Upper lobe of left lung (tissue), 6 donors: ENCODE results near the gene CCDC40. TPM values are rescaled to one million over a fixed set of nuclear protein-coding genes. Genes with fewer than 3 reads are reported as not detected.

ENCODE experiments used
- ATAC-seq, 2 donors: fragments of 200-7000 bp; cut with Tn5 transposase; one replicate each; pipeline ENCODE4 v1.9.1; 2022; ENCODE audit warnings: mild to moderate bottlenecking in 2 of 2, moderate library complexity in 2 of 2; ENCODE audit not compliant: low FRiP score in 2 of 2
- DNase-seq, 2 donors: peaks; one replicate each; pipeline ENCODE4 v3.0.0-alpha.2; 2019 to 2020
- H3K27ac ChIP-seq, 4 donors: fragments of 200-600 bp; sonication (generic); one replicate each; pipeline ENCODE4 v1.5.1; 2016 to 2019
- H3K27me3 ChIP-seq, 4 donors: fragments of 200-600 bp; sonication (generic); one replicate each; pipeline ENCODE4 v1.5.1; 2017 to 2019
- H3K36me3 ChIP-seq, 4 donors: fragments of 200-600 bp; sonication (generic); one replicate each; pipeline ENCODE4 v1.5.1; 2016 to 2019
- H3K4me1 ChIP-seq, 4 donors: fragments of 200-600 bp; sonication (generic); one replicate each; pipeline ENCODE4 v1.5.1; 2018 to 2019
- H3K4me3 ChIP-seq, 4 donors: fragments of 200-600 bp; sonication (generic); one replicate each; pipeline ENCODE4 v1.5.1; 2017 to 2019; ENCODE audit warnings: mild to moderate bottlenecking in 2 of 4, moderate library complexity in 1 of 4
- H3K9me3 ChIP-seq, 4 donors: fragments of 200-600 bp; sonication (generic); one replicate each; pipeline ENCODE4 v1.5.1; 2018 to 2019
- CTCF ChIP-seq, 6 experiments: fragments of 450-650 bp in 4 of 6; fragments of 200-600 bp in 2 of 6; sonication (generic) in 2 of 6; IDR thresholded peaks; one replicate each; pipeline ENCODE4 v1.5.1; 2016 to 2019; ENCODE audit warnings: antibody characterized with exemption in 6 of 6
- EP300 ChIP-seq, 4 donors: sonication (generic); formaldehyde crosslinking; IDR thresholded peaks; one replicate each; pipeline ENCODE4 v1.5.1; 2017; ENCODE audit warnings: antibody characterized with exemption in 4 of 4, control low read depth in 2 of 4
- POLR2A ChIP-seq, 4 donors: fragments of 450-650 bp; IDR thresholded peaks; one replicate each; pipeline ENCODE4 v1.5.1; 2016 to 2017; ENCODE audit warnings: antibody characterized with exemption in 4 of 4, mild to moderate bottlenecking in 2 of 4
- POLR2AphosphoS5 ChIP-seq, 2 donors: sonication (generic); formaldehyde crosslinking; IDR thresholded peaks; one replicate each; pipeline ENCODE4 v1.5.1; 2017; ENCODE audit warnings: antibody characterized with exemption in 2 of 2
- WGBS, 2 donors: methylation state at CpG; one replicate each; pipeline ENCODE4 v1.1.5; 2017 to 2018; 5-methylcytosine and 5-hydroxymethylcytosine counted together
- total RNA-seq, 6 donors: library from RNA; depleted of rRNA in 4 of 6; stranded (reverse); fragments of >200 nt in 4 of 6; gene quantifications; one replicate each; pipeline versions ENCODE4 v1.1.0 to v1.2.1, GENCODE V29; 2016 to 2021
- donor health status: DM: no; HTN: no; CAD: no; lungs with moderate emphysema.
- donor health status: DM: no; HTN: yes; CAD: no; lungs with severe emphysema.

CCDC40 gene
- total RNA-seq, 6 donors from 2014 or later = 4.1 to 96.4 (median 24.2) TPM

GRCh38 chr17:80000981-80001775, 35.3 kb upstream of the CCDC40 start:
- peaks cover 0 to 10% (median 2%) of the 10 kb centered on the region in 4 donors for H3K36me3 ChIP-seq
- peak in 1 of 2 donors; percentile 75 for DNase-seq
- H3K4me1 ChIP-seq = peaks cover 6 to 21% (median 11%) of the 10 kb centered on the region in 4 donors
- H3K9me3 ChIP-seq = no peaks in the 10 kb centered on the region
- H3K4me3 ChIP-seq = no peak overlapping the region
- H3K27ac ChIP-seq = no peak overlapping the region
- TF ChIP-seq POLR2AphosphoS5 (IDR thresholded peaks at IDR 0.05) = no peak
- no peak for TF ChIP-seq EP300 (IDR thresholded peaks at IDR 0.05)
- no peak for TF ChIP-seq CTCF (IDR thresholded peaks at IDR 0.05)
- TF ChIP-seq POLR2A (IDR thresholded peaks at IDR 0.05) = no peak
- no peaks in the 10 kb centered on the region for H3K27me3 ChIP-seq
- 93 to 95% methylated on average over 12 to 24 of the region's 29 CpGs for WGBS, 2 donors
- ATAC-seq = no peak

- H3K4me3 ChIP-seq = no peak overlapping the region
- no peaks in the 10 kb centered on the region for H3K9me3 ChIP-seq
- H3K27ac ChIP-seq = no peak overlapping the region
- no peak for TF ChIP-seq CTCF (IDR thresholded peaks at IDR 0.05)
- no peak for TF ChIP-seq POLR2AphosphoS5 (IDR thresholded peaks at IDR 0.05)
- no peak for TF ChIP-seq EP300 (IDR thresholded peaks at IDR 0.05)
- no peak for TF ChIP-seq POLR2A (IDR thresholded peaks at IDR 0.05)
- H3K36me3 ChIP-seq = peaks cover 0 to 10% (median 2%) of the 10 kb centered on the region in 4 donors
- no peaks in the 10 kb centered on the region for H3K27me3 ChIP-seq
- 93 to 95% methylated on average over 26 of the region's 26 CpGs for WGBS, 2 donors
- peaks cover 6 to 14% (median 9%) of the 10 kb centered on the region in 4 donors for H3K4me1 ChIP-seq
- DNase-seq (no peak), ATAC-seq (no peak)
These were observed 34.3 kb upstream of the CCDC40 start for GRCh38 chr17:80002070-80002641.

- Histone ChIP-seq H3K4me3 (no peak overlapping the region), H3K4me1 (peaks cover 3 to 8% (median 7%) of the 10 kb centered on the region in 4 donors), H3K27me3 (no peaks in the 10 kb centered on the region), H3K36me3 (peaks cover 0 to 10% (median 3%) of the 10 kb centered on the region in 4 donors), H3K27ac (no peak overlapping the region), H3K9me3 (no peaks in the 10 kb centered on the region)
- DNase-seq = peak in 1 of 2 donors; percentile 75
- ATAC-seq = no peak
- TF ChIP-seq POLR2AphosphoS5 (IDR thresholded peaks at IDR 0.05) (no peak), POLR2A (IDR thresholded peaks at IDR 0.05) (no peak), EP300 (IDR thresholded peaks at IDR 0.05) (no peak), CTCF (IDR thresholded peaks at IDR 0.05) (no peak)
- 92 to 93% methylated on average over 30 of the region's 30 CpGs for WGBS, 2 donors
These were observed 33.6 kb upstream of the CCDC40 start for GRCh38 chr17:80002690-80003490.

- no peaks in the 10 kb centered on the region for H3K9me3 ChIP-seq
- no peaks in the 10 kb centered on the region for H3K27me3 ChIP-seq
- H3K4me3 ChIP-seq = no peak overlapping the region
- no peak for ATAC-seq
- peaks cover 7 to 18% (median 15%) of the 10 kb centered on the region in 4 donors for H3K4me1 ChIP-seq
- TF ChIP-seq POLR2A (IDR thresholded peaks at IDR 0.05) (no peak), POLR2AphosphoS5 (IDR thresholded peaks at IDR 0.05) (no peak), CTCF (IDR thresholded peaks at IDR 0.05) (no peak), EP300 (IDR thresholded peaks at IDR 0.05) (no peak)
- peaks cover 0 to 10% (median 3%) of the 10 kb centered on the region in 4 donors for H3K36me3 ChIP-seq
- DNase-seq = peak in 1 of 2 donors; percentile 62
- WGBS, 2 donors = 93 to 97% methylated on average over 15 of the region's 15 CpGs
- no peak overlapping the region for H3K27ac ChIP-seq
These were observed 32.5 kb upstream of the CCDC40 start for GRCh38 chr17:80003969-80004368.
